ENCODE results near the gene SLC44A3.
A peak's percentile ranks its signal among the peaks of the same experiment; 100 is the strongest.

The SLC44A3 gene

GRCh38 chr1:94840808-94841207 lies 20.7 kb downstream of the SLC44A3 start:
- no peak for DNase-seq

- DNase-seq, result no peak
These were observed 23.3 kb downstream of the SLC44A3 start for GRCh38 chr1:94843430-94843829.

DNA sequence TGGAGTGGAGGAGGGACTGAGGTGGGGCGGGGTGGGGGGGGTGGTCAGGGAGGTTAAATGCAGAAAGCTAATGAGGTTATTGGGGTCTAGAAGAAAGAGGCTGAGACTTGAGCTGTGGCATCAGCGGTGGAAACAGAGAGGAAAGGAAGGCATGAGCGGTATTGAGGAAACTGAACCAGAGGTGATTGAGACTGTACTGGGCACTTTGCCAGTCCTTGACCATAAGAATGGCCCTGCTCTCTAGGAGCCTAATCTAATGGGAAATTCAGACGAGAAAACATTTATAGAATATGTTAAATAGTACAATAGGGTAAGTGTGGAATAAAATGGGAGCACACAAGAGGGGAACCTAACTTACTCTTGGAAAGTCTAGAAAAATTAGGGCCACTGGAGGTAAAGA lies 23.7 kb downstream of the SLC44A3 start:
- no peak for DNase-seq

- no peak for DNase-seq
These were observed 26.2 kb downstream of the SLC44A3 start for GRCh38 chr1:94846308-94846707.

GRCh38 chr1:94851571-94851970 lies 31.4 kb downstream of the SLC44A3 start:
- no peak for DNase-seq

DNA sequence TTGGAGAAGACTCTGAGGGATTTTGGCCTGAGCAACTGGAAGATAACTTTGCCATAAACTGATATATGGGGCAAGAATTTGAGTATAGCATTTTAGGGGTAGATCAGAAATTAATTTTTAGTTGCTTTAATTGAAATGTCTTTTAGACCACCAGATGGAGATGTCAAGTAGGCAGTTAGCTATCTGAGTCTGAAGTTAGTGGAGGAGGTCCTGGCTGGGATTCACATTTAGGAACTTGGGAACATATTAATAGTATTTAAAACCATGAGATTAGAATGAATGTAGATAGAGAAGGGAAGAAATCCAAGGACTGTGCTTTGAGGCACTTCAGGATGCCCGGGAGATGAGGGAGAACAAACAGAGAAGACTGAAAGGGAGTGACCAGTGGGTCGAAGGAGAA lies 32.6 kb downstream of the SLC44A3 start:
- no peak for DNase-seq

DNA sequence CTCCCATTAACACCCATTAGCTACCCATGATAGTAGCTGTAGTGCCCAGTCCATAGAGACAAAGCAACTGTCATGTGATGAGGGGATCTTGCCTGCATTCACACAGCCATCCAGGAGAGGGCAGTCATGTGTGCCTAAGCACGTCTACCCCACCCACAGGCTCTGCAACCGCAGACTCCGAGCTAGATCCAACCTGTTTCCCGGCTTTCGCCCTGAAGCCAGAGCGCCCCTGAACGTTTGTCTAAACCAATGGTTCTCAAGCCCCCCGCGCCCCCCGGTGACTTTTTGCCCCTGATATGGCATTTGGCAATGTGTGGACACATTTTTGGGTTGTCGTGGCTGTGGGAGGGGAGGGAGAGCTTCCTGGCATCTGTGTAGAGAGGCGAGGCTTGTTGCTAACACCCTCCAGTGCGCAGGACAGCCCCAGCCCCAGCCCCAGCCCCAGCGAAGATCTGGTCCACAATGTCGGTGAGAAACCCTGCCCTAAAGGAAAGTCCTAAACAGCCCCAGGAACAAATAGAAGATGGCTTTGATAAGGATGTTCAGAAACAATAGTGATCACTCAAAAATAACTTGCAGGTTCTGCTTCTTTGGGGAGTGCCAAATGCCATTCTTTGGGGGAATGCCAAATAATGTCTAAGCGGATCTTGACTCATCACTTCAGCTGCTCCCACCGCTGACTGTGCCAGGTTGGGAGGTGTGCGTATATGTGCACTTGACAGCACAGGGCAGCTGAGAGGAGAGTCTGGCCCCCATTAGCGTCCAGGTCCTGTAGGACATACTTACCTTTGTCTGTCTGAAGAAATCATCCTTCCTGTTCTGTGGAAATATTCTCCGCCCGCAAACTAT lies 34.5 kb downstream of the SLC44A3 start:
- peak; percentile 84 for DNase-seq

DNA sequence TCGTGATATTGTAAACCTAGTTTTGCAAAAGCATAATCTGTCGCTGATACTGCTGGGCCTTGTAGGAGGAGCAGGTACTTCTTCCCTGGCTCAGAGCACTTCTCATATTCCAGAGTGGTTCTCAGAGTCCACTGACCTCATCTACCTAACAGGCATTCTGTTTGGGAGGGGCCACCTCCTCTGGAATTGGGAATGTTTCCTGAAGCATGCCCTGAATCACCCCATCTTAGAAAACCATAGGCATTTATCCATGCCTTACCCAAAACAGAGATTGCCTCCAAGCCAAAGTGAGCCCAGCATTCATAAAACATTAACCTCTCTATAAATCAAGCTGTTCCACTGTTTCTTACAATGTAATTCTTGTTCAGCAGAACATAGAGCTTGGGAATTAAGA lies 35.1 kb downstream of the SLC44A3 start:
- DNase-seq, result no peak

- no peak for DNase-seq
These were observed 35.8 kb downstream of the SLC44A3 start for GRCh38 chr1:94856004-94856403.

GRCh38 chr1:94856868-94857267 lies 36.7 kb downstream of the SLC44A3 start:
- DNase-seq, result no peak

- no peak for DNase-seq
These were observed 38.1 kb downstream of the SLC44A3 start for GRCh38 chr1:94858276-94858675.

GRCh38 chr1:94859174-94859573 lies 39.0 kb downstream of the SLC44A3 start:
- DNase-seq, result no peak

DNA sequence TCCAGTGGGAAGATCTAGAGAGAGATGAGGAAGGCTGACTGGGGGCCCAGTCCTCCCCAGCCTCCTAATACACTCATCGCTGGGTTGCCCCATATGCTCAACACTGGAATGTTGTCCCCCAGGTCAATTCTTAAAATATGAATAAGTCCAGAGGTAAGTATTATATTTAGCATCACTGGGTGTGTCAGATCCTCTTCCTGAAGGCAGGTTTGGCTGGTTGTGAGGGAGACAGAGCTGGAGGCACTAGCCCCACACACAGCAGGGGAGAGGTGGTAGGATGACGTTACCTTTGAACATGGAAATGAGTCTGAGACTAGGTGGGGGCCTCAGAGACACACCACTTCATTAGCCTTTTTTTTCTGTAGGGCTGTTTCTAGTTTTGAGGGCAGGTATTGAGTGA lies 42.6 kb downstream of the SLC44A3 start:
- DNase-seq, result no peak

DNA sequence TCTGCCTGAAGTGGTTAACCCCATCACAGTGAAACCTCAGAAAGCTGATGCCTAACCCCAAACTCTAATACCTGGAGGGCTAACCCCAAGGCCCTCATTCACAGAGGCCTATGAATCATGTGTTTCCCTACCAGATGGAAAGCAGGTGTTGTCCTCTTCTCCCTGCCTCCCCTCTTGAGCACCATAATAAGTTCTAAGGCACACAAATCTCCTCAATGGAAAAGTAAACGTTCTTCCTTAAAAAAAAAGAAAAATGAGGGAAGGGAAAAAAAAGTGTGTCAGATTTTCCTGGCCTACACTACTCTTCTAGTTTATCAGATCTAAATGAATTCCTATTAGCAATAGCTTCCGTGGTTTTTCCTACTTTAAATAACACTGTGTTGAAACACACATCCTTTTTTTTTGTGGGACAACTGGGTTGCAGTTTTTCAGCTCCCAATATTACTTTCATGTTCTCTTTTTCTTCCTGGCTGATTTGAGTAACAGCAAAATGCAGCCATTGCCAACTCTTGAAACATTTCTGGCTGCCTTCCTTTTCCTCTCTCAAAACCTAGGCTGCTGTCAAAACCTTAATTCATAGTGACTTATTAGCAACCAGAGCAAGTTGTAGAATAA lies 43.2 kb downstream of the SLC44A3 start:
- no peak for DNase-seq

GRCh38 chr1:94863919-94864318 lies 43.8 kb downstream of the SLC44A3 start:
- no peak for DNase-seq

- DNase-seq, result no peak
These were observed 44.7 kb downstream of the SLC44A3 start for GRCh38 chr1:94864821-94865220.

DNA sequence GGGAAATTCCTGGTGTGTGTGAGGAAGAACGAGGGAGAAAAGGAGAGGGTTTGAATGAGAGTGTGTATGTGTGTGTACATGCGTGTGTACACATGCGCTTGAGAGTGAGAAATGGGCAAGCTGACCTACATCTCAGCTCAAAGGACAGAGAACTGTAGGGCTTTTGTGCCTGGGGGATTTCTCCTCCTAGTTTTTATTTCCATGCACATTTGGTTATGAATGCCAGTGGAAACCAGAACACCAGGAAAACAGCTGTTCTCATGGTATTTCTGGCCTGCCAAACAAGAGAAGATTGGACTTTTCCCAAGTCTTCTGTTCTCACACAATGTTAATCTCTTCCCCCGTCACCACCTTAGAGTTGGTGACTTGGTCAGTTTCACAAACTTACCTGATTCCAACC lies 45.2 kb downstream of the SLC44A3 start:
- no peak for DNase-seq

- no peak for DNase-seq
These were observed 46.1 kb downstream of the SLC44A3 start for GRCh38 chr1:94866164-94866807.

- DNase-seq, result no peak
These were observed 50.9 kb downstream of the SLC44A3 start for GRCh38 chr1:94871031-94871430.

GRCh38 chr1:94872771-94873495 lies 52.8 kb downstream of the SLC44A3 start:
- no peak for DNase-seq

DNA sequence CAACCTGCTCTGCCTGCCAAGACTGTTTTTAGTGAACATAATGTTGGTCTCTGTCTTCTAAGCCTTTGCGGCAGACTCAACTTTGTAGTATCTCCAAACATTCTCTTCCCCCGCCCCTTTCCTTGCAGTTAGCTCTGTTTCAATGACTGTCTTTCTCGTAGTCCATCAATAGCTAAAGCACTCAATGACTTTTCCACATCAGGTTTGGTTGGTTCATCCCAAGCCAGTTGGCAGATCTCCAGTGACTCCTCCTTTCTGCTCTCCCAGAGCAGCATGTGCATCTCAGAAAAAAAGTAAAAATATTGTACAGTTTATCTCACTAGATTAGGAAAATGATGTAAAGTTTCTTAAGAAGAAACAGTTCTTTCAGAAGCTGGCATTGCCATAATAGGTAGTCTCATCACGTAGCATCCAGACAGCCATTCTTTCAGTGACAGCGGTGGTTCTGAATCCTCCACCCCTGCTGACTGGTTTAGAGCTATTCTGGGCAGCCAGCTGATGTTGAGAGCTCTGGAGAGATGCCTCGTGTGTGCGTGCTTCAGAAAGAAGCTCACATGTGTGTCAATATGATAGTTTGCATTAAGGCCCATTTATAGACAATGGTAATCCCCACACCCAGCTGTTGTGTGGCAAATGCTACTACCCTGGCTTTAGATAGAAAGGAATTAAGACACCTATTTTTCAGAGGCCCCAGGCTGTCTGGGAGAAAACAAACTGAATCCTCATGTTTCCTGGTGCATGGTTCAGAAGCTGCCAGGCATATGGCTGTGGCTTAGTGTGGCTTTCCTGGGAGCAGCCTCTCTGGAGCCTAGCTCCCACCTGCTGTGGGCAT lies 53.6 kb downstream of the SLC44A3 start:
- DNase-seq, result no peak

DNA sequence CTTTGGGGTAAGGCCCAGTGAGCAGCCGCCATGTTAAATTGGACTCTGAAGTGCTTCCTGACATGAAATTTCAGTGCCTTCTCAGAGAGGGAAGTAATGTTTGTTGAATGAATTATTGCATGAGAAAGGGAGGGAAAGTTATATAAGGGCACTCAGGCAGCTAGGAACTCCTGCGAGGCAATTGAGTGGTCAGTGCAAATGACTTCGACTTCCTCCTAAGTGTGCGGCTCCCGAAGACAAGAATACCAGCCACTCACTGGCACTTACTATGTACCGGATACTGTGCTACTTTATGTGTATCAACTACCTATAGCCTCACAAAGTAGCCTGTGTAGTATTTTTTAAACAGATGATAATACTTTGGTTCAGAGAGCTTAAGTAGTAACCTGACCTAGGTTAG lies 54.3 kb downstream of the SLC44A3 start:
- DNase-seq, result no peak

- no peak for DNase-seq
These were observed 55.6 kb downstream of the SLC44A3 start for GRCh38 chr1:94875794-94876193.
